HCT116 (cell line): ENCODE measurements around the gene AWAT1. TPM values are rescaled to one million over a fixed set of nuclear protein-coding genes. Genes with fewer than 3 reads are reported as not detected.

ENCODE experiments used
- ATAC-seq: fragments of 200-7000 bp; cut with Tn5 transposase; 2 replicates; pipeline ENCODE4 v1.9.1; 2020; ENCODE audit warnings: mild to moderate bottlenecking, moderate library complexity
- BruUV-seq: library from RNA; stranded (reverse); fragments of 400-500 nt; replicated peaks from 2 replicates; lab custom pipeline; 2021; lab: Mats Ljungman, UMichigan
- CTCF ChIA-PET: fragments of 300-600 bp; sonication (Branson Sonifier 250); formaldehyde crosslinking; loops from one replicate; lab custom pipeline; 2021; ENCODE audit warnings: antibody characterized with exemption; lab: Charles Lee
- POLR2A ChIA-PET: fragments of 300-600, 350-600 bp; sonication (Branson Sonifier 250); formaldehyde crosslinking; loops from one replicate; lab custom pipeline; 2021; ENCODE audit warnings: antibody characterized with exemption; lab: Charles Lee
- RAD21 ChIA-PET, 2 experiments: fragments of 300-600 bp; sonication (Branson Sonifier 250); formaldehyde crosslinking; loops; one replicate each; lab custom pipeline; 2023; ENCODE audit warnings: low total read pairs in 2 of 2; ENCODE audit not compliant: uncharacterized antibody in 2 of 2, unreplicated experiment in 2 of 2, low non-redundant PET in 1 of 2; lab: Charles Lee
- DNase-seq: peaks from one replicate; pipeline ENCODE4 v3.0.0-alpha.2; 2010; ENCODE audit warnings: low read depth, low spot score
- H2AFZ ChIP-seq: fragments of 200-600 bp; shearing (Covaris generic), sonication (generic); 2 replicates; pipeline ENCODE4 v1.6.1; 2017; ENCODE audit warnings: low read depth, mixed run types, mixed read lengths, antibody characterized with exemption, low read length; ENCODE audit not compliant: poor library complexity, severe bottlenecking
- H3K27ac ChIP-seq: 2 replicates; pipeline ENCODE4 v1.5.1; 2012; ENCODE audit warnings: low read depth, low read length
- H3K27me3 ChIP-seq: fragments of 200-600 bp; sonication (generic); 2 replicates; pipeline ENCODE4 v1.6.1; 2016; ENCODE audit warnings: mixed run types, low read length, mixed read lengths; ENCODE audit not compliant: insufficient read depth
- H3K36me3 ChIP-seq, 2 experiments: fragments of 200-500 bp in 1 of 2; fragments of 200-600 bp in 1 of 2; sonication (Bioruptor generic) in 1 of 2; sonication (generic) in 1 of 2; 2 replicates each; pipeline versions ENCODE4 v1.5.1 to v1.6.1; 2014 to 2016; ENCODE audit warnings: low read length in 2 of 2, inconsistent platforms in 1 of 2, mixed read lengths in 1 of 2, mixed run types in 1 of 2; ENCODE audit not compliant: insufficient read depth in 2 of 2, control insufficient read depth in 1 of 2
- H3K4me1 ChIP-seq, 2 experiments: fragments of 200-600 bp in 1 of 2; sonication (generic) in 1 of 2; 2 replicates each; pipeline versions ENCODE4 v1.5.1 to v1.6.1; 2012 to 2017; ENCODE audit warnings: low read length in 2 of 2, inconsistent platforms in 1 of 2, mild to moderate bottlenecking in 1 of 2, mixed read lengths in 1 of 2, mixed run types in 1 of 2, moderate library complexity in 1 of 2; ENCODE audit not compliant: insufficient read depth in 2 of 2, control insufficient read depth in 1 of 2
- H3K4me2 ChIP-seq: fragments of 200-600 bp; sonication (generic); 2 replicates; pipeline ENCODE4 v1.6.1; 2017; ENCODE audit warnings: mixed run types, low read length, mixed read lengths
- H3K4me3 ChIP-seq, 2 experiments: fragments of 200-600 bp in 1 of 2; sonication (generic) in 1 of 2; replicated peaks in 1 of 2; 2 replicates each; pipeline ENCODE4 v1.5.1; 2011 to 2016; ENCODE audit warnings: low read length in 2 of 2, control low read depth in 1 of 2, low read depth in 1 of 2, mild to moderate bottlenecking in 1 of 2, mixed read lengths in 1 of 2, mixed run types in 1 of 2
- H3K79me2 ChIP-seq: fragments of 200-600 bp; sonication (generic); 2 replicates; pipeline ENCODE4 v1.6.1; 2017; ENCODE audit warnings: mild to moderate bottlenecking, mixed run types, low read length, moderate library complexity, mixed read lengths; ENCODE audit not compliant: insufficient read depth
- H3K9ac ChIP-seq: fragments of 200-600 bp; sonication (generic); 2 replicates; pipeline ENCODE4 v1.6.1; 2016; ENCODE audit warnings: low read length, mixed read lengths
- H3K9me2 ChIP-seq: fragments of 200-600 bp; sonication (generic), shearing (Covaris generic); 2 replicates; pipeline ENCODE4 v1.6.1; 2017; ENCODE audit warnings: mixed run types, mild to moderate bottlenecking, moderate library complexity; ENCODE audit not compliant: insufficient read depth
- H3K9me3 ChIP-seq, 2 experiments: fragments of 200-500 bp in 1 of 2; fragments of 200-600 bp in 1 of 2; sonication (Bioruptor generic) in 1 of 2; sonication (generic) in 1 of 2; 2 replicates each; pipeline ENCODE4 v1.6.1; 2014 to 2017; ENCODE audit warnings: low read length in 2 of 2, mixed read lengths in 2 of 2, inconsistent platforms in 1 of 2, low read depth in 1 of 2, mild to moderate bottlenecking in 1 of 2, mixed run types in 1 of 2, moderate library complexity in 1 of 2; ENCODE audit not compliant: control insufficient read depth in 1 of 2, insufficient read depth in 1 of 2
- H4K20me1 ChIP-seq: fragments of 200-600 bp; sonication (generic), shearing (Covaris generic); 2 replicates; pipeline ENCODE4 v1.6.1; 2017; ENCODE audit warnings: mixed run types, mild to moderate bottlenecking, moderate library complexity; ENCODE audit not compliant: insufficient read depth
- CEBPB ChIP-seq: IDR thresholded peaks from 2 replicates; pipeline ENCODE4 v1.6.1; 2012; ENCODE audit warnings: low read depth
- EGR1 ChIP-seq: IDR thresholded peaks from 2 replicates; pipeline ENCODE4 v1.6.1; 2012; ENCODE audit warnings: low read depth
- ELF1 ChIP-seq: IDR thresholded peaks from 2 replicates; pipeline ENCODE4 v1.6.1; 2012; ENCODE audit warnings: low read depth, borderline replicate concordance
- POLR2A ChIP-seq: IDR thresholded peaks from 2 replicates; pipeline ENCODE4 v1.7.0; 2011; ENCODE audit warnings: borderline replicate concordance; ENCODE audit not compliant: insufficient read depth, insufficient read length; ENCODE audit errors: extremely low read depth
- RAD21 ChIP-seq: IDR thresholded peaks from 2 replicates; pipeline ENCODE4 v1.6.1; 2012; ENCODE audit warnings: low read depth, mild to moderate bottlenecking
- SRF ChIP-seq: IDR thresholded peaks from 2 replicates; pipeline ENCODE4 v1.6.1; 2012; ENCODE audit warnings: low read depth
- TCF7L2 ChIP-seq: IDR thresholded peaks from 2 replicates; pipeline ENCODE4 v1.7.0; 2011; ENCODE audit warnings: borderline replicate concordance, inconsistent platforms; ENCODE audit not compliant: insufficient read depth, insufficient read length; ENCODE audit errors: extremely low read depth
- intact Hi-C: fragments of 100-400 bp; cut with micrococcal nuclease; formaldehyde crosslinking; loops from 2 replicates; pipeline ENCODE4 v1.10.0; 2022
- total RNA-seq: library from RNA; stranded (reverse); gene quantifications from one replicate; pipeline ENCODE4 v1.2.1, GENCODE V29; 2021; ENCODE audit not compliant: unreplicated experiment
- TF ChIP-seq, protein P1 (sequence below), 3 experiments: fragments of 200-600 bp in 1 of 3; sonication (generic) in 1 of 3; IDR thresholded peaks in 2 of 3; conservative IDR thresholded peaks in 1 of 3; 2 replicates each; pipeline ENCODE4 v1.5.1; 2012 to 2017; ENCODE audit warnings: low read depth in 2 of 3, low read length in 2 of 3, antibody characterized with exemption in 1 of 3, borderline replicate concordance in 1 of 3, control low read depth in 1 of 3, mild to moderate bottlenecking in 1 of 3, mixed read lengths in 1 of 3, mixed run types in 1 of 3, moderate library complexity in 1 of 3; ENCODE audit not compliant: insufficient read depth in 1 of 3

The AWAT1 gene
- total RNA-seq, 1 experiment from 2014 or later, result not detected

- Histone ChIP-seq H3K9ac (no peak overlapping the region), H3K27me3 (no peaks in the 10 kb centered on the region), H3K4me1 (peaks cover 16 to 46% of the 10 kb centered on the region in 2 experiments), H4K20me1 (no peaks in the 10 kb centered on the region), H3K4me2 (no peak overlapping the region), H2AFZ (no peak overlapping the region), H3K9me2 (no peaks in the 10 kb centered on the region), H3K79me2 (no peaks in the 10 kb centered on the region), H3K27ac (no peak overlapping the region), H3K36me3 (no peaks in the 10 kb centered on the region), H3K9me3 (no peaks in the 10 kb centered on the region), H3K4me3 (no peak overlapping the region)
- BruUV-seq, result no TSS peak
- no peak for ATAC-seq
- CTCF ChIA-PET, result no interaction called here
- TF ChIP-seq, protein P1, sequence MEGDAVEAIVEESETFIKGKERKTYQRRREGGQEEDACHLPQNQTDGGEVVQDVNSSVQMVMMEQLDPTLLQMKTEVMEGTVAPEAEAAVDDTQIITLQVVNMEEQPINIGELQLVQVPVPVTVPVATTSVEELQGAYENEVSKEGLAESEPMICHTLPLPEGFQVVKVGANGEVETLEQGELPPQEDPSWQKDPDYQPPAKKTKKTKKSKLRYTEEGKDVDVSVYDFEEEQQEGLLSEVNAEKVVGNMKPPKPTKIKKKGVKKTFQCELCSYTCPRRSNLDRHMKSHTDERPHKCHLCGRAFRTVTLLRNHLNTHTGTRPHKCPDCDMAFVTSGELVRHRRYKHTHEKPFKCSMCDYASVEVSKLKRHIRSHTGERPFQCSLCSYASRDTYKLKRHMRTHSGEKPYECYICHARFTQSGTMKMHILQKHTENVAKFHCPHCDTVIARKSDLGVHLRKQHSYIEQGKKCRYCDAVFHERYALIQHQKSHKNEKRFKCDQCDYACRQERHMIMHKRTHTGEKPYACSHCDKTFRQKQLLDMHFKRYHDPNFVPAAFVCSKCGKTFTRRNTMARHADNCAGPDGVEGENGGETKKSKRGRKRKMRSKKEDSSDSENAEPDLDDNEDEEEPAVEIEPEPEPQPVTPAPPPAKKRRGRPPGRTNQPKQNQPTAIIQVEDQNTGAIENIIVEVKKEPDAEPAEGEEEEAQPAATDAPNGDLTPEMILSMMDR (IDR thresholded peaks at IDR 0.05 in 2 of 3, conservative IDR thresholded peaks at IDR 0.05 in 1 of 3; ENCODE audit: borderline replicate concordance in 1 of 3, insufficient read depth in 1 of 3, low read depth in 2 of 3, low read length in 2 of 3), result no peak
- TF ChIP-seq CEBPB (no peak), POLR2A (no peak), ELF1 (no peak), TCF7L2 (no peak), SRF (no peak), RAD21 (no peak), EGR1 (no peak)
- intact Hi-C loops, result no loop called here
- POLR2A ChIA-PET, result no interaction called here
- DNase-seq, result no peak
- RAD21 ChIA-PET, result no interaction called here
These were observed 18.0 kb downstream of the AWAT1 start for GRCh38 chrX:70252491-70252890.
